WTC11 (cell line): ENCODE measurements around the gene UNC5A. TPM values are rescaled to one million over a fixed set of nuclear protein-coding genes. Genes with fewer than 3 reads are reported as not detected.

Experiments
- ATAC-seq: fragments of 200-7000 bp; cut with Tn5 transposase; 2 replicates; pipeline ENCODE4 v1.10.0; 2021; ENCODE audit warnings: mild to moderate bottlenecking, moderate library complexity
- CTCF ChIA-PET: fragments of 300-600 bp; sonication (Branson Sonifier 250); formaldehyde crosslinking; loops from one replicate; lab custom pipeline; 2021; ENCODE audit warnings: antibody characterized with exemption; lab: Charles Lee
- POLR2A ChIA-PET: fragments of 350-600 bp; sonication (Branson Sonifier 250); formaldehyde crosslinking; loops from one replicate; lab custom pipeline; 2021; ENCODE audit warnings: antibody characterized with exemption; lab: Charles Lee
- DNase-seq: peaks from one replicate; pipeline ENCODE4 v3.0.0; 2021; ENCODE audit warnings: low spot score
- H3K27ac Mint-ChIP-seq: 2 replicates; pipeline ENCODE4 v1.8.0; 2021; ENCODE audit warnings: mixed read lengths
- H3K27me3 Mint-ChIP-seq: 2 replicates; pipeline ENCODE4 v1.8.0; 2021; ENCODE audit warnings: low read depth, mild to moderate bottlenecking, moderate library complexity, mixed read lengths
- H3K36me3 Mint-ChIP-seq: 2 replicates; pipeline ENCODE4 v1.8.0; 2021; ENCODE audit warnings: mixed read lengths
- H3K4me1 Mint-ChIP-seq: 2 replicates; pipeline ENCODE4 v1.8.0; 2022; ENCODE audit warnings: mixed read lengths
- H3K4me3 Mint-ChIP-seq: 2 replicates; pipeline ENCODE4 v1.8.0; 2021; ENCODE audit warnings: mild to moderate bottlenecking, moderate library complexity, mixed read lengths
- H3K9me3 Mint-ChIP-seq: 2 replicates; pipeline ENCODE4 v1.8.0; 2021; ENCODE audit warnings: mixed read lengths
- CBFB ChIP-seq: sonication (generic); formaldehyde crosslinking; IDR thresholded peaks from 2 replicates; pipeline ENCODE4 v1.8.1; 2022; ENCODE audit warnings: mild to moderate bottlenecking, low read depth, missing genetic modification reagents
- CREM ChIP-seq: sonication (generic); formaldehyde crosslinking; IDR thresholded peaks from 2 replicates; pipeline ENCODE4 v1.8.1; 2022; ENCODE audit warnings: mild to moderate bottlenecking, missing genetic modification reagents, moderate library complexity
- FOXK1 ChIP-seq: sonication (generic); formaldehyde crosslinking; IDR thresholded peaks from 2 replicates; pipeline ENCODE4 v1.8.0; 2022; ENCODE audit warnings: mild to moderate bottlenecking, moderate library complexity, missing genetic modification reagents
- GABPB1 ChIP-seq: sonication (generic); formaldehyde crosslinking; IDR thresholded peaks from 2 replicates; pipeline ENCODE4 v1.8.1; 2023; ENCODE audit warnings: mild to moderate bottlenecking, missing genetic modification reagents
- JUN ChIP-seq: sonication (generic); formaldehyde crosslinking; IDR thresholded peaks from 2 replicates; pipeline ENCODE4 v1.8.0; 2023; ENCODE audit warnings: mild to moderate bottlenecking, missing genetic modification reagents
- NFE2L1 ChIP-seq: sonication (generic); formaldehyde crosslinking; IDR thresholded peaks from 2 replicates; pipeline ENCODE4 v1.8.1; 2023; ENCODE audit warnings: missing genetic modification reagents
- NR1H2 ChIP-seq: sonication (generic); formaldehyde crosslinking; IDR thresholded peaks from 2 replicates; pipeline ENCODE4 v1.9.0; 2021; ENCODE audit warnings: mild to moderate bottlenecking, moderate library complexity, missing genetic modification reagents
- SMAD3 ChIP-seq: sonication (generic); formaldehyde crosslinking; IDR thresholded peaks from 2 replicates; pipeline ENCODE4 v1.8.0; 2022; ENCODE audit warnings: missing genetic modification reagents, mild to moderate bottlenecking, borderline replicate concordance
- ZNF232 ChIP-seq: sonication (generic); formaldehyde crosslinking; IDR thresholded peaks from 2 replicates; pipeline ENCODE4 v1.8.0; 2022; ENCODE audit warnings: mild to moderate bottlenecking, missing genetic modification reagents
- ZNF671 ChIP-seq: fragments of 250-450 bp; sonication (Bioruptor Pico); IDR thresholded peaks from 2 replicates; pipeline ENCODE4 v1.8.0; 2021; ENCODE audit warnings: mild to moderate bottlenecking
- total RNA-seq: library from RNA; stranded (reverse); gene quantifications from 3 replicates; pipeline ENCODE4 v1.2.3, GENCODE V29; 2021
- TF ChIP-seq, protein P1 (sequence below): sonication (generic); formaldehyde crosslinking; conservative IDR thresholded peaks from 2 replicates; pipeline ENCODE4 v1.8.1; 2022; ENCODE audit warnings: mild to moderate bottlenecking, missing genetic modification reagents
- TF ChIP-seq, protein P2 (sequence below): sonication (generic); formaldehyde crosslinking; IDR thresholded peaks from 2 replicates; pipeline ENCODE4 v1.8.0; 2023; ENCODE audit warnings: missing genetic modification reagents
- TF ChIP-seq, protein P3 (sequence below): fragments of 250-450 bp; sonication (Bioruptor Pico); IDR thresholded peaks from 2 replicates; pipeline ENCODE4 v1.9.0; 2021; ENCODE audit warnings: mild to moderate bottlenecking, borderline replicate concordance
- TF ChIP-seq, protein P4 (sequence below): sonication (generic); formaldehyde crosslinking; IDR thresholded peaks from 2 replicates; pipeline ENCODE4 v1.8.1; 2022; ENCODE audit warnings: mild to moderate bottlenecking, moderate library complexity, missing genetic modification reagents
- TF ChIP-seq, protein P5 (sequence below): fragments of 250-450 bp; sonication (Bioruptor Pico); IDR thresholded peaks from 2 replicates; pipeline ENCODE4 v1.9.0; 2021; ENCODE audit warnings: moderate library complexity, mild to moderate bottlenecking, inconsistent platforms, borderline replicate concordance
- TF ChIP-seq, protein P6 (sequence below): sonication (generic); formaldehyde crosslinking; IDR thresholded peaks from 2 replicates; pipeline ENCODE4 v1.8.1; 2022; ENCODE audit warnings: low read depth, mild to moderate bottlenecking, moderate library complexity, missing genetic modification reagents, borderline replicate concordance
- TF ChIP-seq, protein P7 (sequence below): sonication (generic); formaldehyde crosslinking; conservative IDR thresholded peaks from 2 replicates; pipeline ENCODE4 v1.8.1; 2023; ENCODE audit warnings: mild to moderate bottlenecking, low read depth, missing genetic modification reagents, moderate library complexity
- TF ChIP-seq, protein P8 (sequence below): sonication (generic); formaldehyde crosslinking; IDR thresholded peaks from 2 replicates; pipeline ENCODE4 v1.8.1; 2023; ENCODE audit warnings: mild to moderate bottlenecking, missing genetic modification reagents

UNC5A gene
- total RNA-seq, 1 experiment from 2014 or later, result 10.2 TPM

DNA sequence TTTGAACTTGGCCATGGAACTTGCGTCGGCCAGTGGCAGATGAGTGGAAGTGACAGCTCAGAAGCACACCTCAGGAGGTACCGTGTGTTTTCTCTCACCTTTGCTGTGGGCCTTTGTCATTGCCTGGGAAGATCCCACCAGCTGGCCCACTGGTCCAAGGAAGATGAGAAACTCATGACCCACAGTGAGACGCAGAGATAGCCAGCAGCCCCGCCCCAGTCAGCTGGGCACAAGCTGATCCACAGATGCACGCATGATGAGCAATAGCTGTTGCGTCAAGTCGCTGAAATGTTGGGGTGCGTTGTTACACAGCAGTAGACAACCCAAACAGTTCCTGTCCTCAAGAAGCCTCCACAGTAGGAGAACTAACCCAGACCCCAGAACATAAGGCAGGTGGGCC is 30.8 kb upstream of the UNC5A start:
- H3K36me3 Mint-ChIP-seq, result no peaks in the 10 kb centered on the region
- no peak overlapping the region for H3K4me3 Mint-ChIP-seq
- ATAC-seq (no peak), DNase-seq (no peak)
- H3K9me3 Mint-ChIP-seq, result no peaks in the 10 kb centered on the region
- ChIA-PET POLR2A (no interaction called here), CTCF (interaction anchor here (0.6 to 1.4 kb wide), 2 partner anchors 34 to 119 kb away, joined by 3 to 5 read pairs; no protein-coding TSS in a partner anchor)
- H3K4me1 Mint-ChIP-seq, result peaks cover 26% of the 10 kb centered on the region
- no peak overlapping the region for H3K27ac Mint-ChIP-seq
- H3K27me3 Mint-ChIP-seq, result no peaks in the 10 kb centered on the region
- TF ChIP-seq FOXK1 (CRISPR knock-in tag), result no peak
- TF ChIP-seq NR1H2 (CRISPR knock-in tag), result no peak
- TF ChIP-seq SMAD3 (CRISPR knock-in tag), result no peak
- TF ChIP-seq CREM, result no peak
- no peak for TF ChIP-seq GABPB1
- TF ChIP-seq, protein P1, sequence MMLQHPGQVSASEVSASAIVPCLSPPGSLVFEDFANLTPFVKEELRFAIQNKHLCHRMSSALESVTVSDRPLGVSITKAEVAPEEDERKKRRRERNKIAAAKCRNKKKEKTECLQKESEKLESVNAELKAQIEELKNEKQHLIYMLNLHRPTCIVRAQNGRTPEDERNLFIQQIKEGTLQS (CRISPR knock-in tag), result no peak
- TF ChIP-seq ZNF671 (CRISPR knock-in tag), result no peak
- TF ChIP-seq ZNF232, result no peak
- TF ChIP-seq, protein P2, sequence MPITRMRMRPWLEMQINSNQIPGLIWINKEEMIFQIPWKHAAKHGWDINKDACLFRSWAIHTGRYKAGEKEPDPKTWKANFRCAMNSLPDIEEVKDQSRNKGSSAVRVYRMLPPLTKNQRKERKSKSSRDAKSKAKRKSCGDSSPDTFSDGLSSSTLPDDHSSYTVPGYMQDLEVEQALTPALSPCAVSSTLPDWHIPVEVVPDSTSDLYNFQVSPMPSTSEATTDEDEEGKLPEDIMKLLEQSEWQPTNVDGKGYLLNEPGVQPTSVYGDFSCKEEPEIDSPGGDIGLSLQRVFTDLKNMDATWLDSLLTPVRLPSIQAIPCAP (CRISPR knock-in tag), result no peak
- TF ChIP-seq, protein P3, sequence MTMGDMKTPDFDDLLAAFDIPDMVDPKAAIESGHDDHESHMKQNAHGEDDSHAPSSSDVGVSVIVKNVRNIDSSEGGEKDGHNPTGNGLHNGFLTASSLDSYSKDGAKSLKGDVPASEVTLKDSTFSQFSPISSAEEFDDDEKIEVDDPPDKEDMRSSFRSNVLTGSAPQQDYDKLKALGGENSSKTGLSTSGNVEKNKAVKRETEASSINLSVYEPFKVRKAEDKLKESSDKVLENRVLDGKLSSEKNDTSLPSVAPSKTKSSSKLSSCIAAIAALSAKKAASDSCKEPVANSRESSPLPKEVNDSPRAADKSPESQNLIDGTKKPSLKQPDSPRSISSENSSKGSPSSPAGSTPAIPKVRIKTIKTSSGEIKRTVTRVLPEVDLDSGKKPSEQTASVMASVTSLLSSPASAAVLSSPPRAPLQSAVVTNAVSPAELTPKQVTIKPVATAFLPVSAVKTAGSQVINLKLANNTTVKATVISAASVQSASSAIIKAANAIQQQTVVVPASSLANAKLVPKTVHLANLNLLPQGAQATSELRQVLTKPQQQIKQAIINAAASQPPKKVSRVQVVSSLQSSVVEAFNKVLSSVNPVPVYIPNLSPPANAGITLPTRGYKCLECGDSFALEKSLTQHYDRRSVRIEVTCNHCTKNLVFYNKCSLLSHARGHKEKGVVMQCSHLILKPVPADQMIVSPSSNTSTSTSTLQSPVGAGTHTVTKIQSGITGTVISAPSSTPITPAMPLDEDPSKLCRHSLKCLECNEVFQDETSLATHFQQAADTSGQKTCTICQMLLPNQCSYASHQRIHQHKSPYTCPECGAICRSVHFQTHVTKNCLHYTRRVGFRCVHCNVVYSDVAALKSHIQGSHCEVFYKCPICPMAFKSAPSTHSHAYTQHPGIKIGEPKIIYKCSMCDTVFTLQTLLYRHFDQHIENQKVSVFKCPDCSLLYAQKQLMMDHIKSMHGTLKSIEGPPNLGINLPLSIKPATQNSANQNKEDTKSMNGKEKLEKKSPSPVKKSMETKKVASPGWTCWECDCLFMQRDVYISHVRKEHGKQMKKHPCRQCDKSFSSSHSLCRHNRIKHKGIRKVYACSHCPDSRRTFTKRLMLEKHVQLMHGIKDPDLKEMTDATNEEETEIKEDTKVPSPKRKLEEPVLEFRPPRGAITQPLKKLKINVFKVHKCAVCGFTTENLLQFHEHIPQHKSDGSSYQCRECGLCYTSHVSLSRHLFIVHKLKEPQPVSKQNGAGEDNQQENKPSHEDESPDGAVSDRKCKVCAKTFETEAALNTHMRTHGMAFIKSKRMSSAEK, result no peak
- TF ChIP-seq, protein P4, sequence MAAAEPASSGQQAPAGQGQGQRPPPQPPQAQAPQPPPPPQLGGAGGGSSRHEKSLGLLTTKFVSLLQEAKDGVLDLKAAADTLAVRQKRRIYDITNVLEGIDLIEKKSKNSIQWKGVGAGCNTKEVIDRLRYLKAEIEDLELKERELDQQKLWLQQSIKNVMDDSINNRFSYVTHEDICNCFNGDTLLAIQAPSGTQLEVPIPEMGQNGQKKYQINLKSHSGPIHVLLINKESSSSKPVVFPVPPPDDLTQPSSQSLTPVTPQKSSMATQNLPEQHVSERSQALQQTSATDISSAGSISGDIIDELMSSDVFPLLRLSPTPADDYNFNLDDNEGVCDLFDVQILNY (CRISPR knock-in tag), result no peak
- TF ChIP-seq, protein P5, sequence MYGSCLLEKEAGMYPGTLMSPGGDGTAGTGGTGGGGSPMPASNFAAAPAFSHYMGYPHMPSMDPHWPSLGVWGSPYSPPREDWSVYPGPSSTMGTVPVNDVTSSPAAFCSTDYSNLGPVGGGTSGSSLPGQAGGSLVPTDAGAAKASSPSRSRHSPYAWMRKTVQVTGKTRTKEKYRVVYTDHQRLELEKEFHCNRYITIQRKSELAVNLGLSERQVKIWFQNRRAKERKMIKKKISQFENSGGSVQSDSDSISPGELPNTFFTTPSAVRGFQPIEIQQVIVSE (CRISPR knock-in tag), result no peak
- TF ChIP-seq JUN (CRISPR knock-in tag), result no peak
- TF ChIP-seq, protein P6, sequence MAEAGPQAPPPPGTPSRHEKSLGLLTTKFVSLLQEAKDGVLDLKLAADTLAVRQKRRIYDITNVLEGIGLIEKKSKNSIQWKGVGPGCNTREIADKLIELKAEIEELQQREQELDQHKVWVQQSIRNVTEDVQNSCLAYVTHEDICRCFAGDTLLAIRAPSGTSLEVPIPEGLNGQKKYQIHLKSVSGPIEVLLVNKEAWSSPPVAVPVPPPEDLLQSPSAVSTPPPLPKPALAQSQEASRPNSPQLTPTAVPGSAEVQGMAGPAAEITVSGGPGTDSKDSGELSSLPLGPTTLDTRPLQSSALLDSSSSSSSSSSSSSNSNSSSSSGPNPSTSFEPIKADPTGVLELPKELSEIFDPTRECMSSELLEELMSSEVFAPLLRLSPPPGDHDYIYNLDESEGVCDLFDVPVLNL (CRISPR knock-in tag), result no peak
- TF ChIP-seq, protein P7, sequence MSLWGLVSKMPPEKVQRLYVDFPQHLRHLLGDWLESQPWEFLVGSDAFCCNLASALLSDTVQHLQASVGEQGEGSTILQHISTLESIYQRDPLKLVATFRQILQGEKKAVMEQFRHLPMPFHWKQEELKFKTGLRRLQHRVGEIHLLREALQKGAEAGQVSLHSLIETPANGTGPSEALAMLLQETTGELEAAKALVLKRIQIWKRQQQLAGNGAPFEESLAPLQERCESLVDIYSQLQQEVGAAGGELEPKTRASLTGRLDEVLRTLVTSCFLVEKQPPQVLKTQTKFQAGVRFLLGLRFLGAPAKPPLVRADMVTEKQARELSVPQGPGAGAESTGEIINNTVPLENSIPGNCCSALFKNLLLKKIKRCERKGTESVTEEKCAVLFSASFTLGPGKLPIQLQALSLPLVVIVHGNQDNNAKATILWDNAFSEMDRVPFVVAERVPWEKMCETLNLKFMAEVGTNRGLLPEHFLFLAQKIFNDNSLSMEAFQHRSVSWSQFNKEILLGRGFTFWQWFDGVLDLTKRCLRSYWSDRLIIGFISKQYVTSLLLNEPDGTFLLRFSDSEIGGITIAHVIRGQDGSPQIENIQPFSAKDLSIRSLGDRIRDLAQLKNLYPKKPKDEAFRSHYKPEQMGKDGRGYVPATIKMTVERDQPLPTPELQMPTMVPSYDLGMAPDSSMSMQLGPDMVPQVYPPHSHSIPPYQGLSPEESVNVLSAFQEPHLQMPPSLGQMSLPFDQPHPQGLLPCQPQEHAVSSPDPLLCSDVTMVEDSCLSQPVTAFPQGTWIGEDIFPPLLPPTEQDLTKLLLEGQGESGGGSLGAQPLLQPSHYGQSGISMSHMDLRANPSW (CRISPR knock-in tag), result no peak
- TF ChIP-seq CBFB (CRISPR knock-in tag), result no peak
- TF ChIP-seq NFE2L1 (CRISPR knock-in tag), result no peak
- TF ChIP-seq, protein P8, sequence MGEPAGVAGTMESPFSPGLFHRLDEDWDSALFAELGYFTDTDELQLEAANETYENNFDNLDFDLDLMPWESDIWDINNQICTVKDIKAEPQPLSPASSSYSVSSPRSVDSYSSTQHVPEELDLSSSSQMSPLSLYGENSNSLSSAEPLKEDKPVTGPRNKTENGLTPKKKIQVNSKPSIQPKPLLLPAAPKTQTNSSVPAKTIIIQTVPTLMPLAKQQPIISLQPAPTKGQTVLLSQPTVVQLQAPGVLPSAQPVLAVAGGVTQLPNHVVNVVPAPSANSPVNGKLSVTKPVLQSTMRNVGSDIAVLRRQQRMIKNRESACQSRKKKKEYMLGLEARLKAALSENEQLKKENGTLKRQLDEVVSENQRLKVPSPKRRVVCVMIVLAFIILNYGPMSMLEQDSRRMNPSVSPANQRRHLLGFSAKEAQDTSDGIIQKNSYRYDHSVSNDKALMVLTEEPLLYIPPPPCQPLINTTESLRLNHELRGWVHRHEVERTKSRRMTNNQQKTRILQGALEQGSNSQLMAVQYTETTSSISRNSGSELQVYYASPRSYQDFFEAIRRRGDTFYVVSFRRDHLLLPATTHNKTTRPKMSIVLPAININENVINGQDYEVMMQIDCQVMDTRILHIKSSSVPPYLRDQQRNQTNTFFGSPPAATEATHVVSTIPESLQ (CRISPR knock-in tag), result no peak
